Measurements from ENCODE around the gene NBPF3. TPM values are rescaled to one million over a fixed set of nuclear protein-coding genes. Genes with fewer than 3 reads are reported as not detected.
"Not testable (repeated sequence)": the region's sequence is repeated elsewhere in the genome, so short reads cannot be mapped to it uniquely, and the experiment has no call there.

Gene NBPF3
- total and polyA plus RNA-seq, 2 experiments from 2014 or later, result 2.7 to 18.1 TPM

DNA sequence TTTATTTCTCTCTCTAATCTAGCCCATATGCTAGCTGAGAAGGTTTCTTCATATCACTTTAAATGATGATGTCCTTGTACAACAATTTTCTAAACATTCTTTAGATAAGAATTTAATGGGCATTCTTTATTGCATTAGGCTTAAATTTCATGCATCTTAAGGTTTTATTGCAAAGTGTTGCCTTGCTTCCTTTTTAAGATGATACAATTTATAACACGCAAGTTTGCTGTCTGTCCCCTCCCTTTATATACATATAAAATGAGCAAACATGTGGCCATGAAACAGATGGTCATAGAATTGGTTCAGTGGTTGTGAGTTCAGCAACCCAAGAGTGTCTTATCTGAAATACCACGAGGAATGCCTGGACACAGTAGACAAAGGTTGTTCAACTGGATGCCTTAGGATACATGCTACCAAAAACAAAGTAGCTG, 12.1 kb downstream of the NBPF3 start:
- Histone ChIP-seq H3K9me2 (ENCODE audit: insufficient read depth) (no peaks in the 10 kb centered on the region), H3K27ac (ENCODE audit: low read depth) (no peak overlapping the region), H4K20me1 (replicated peaks; ENCODE audit: insufficient read depth) (no peaks in the 10 kb centered on the region), H3K4me2 (no peak overlapping the region), H3K4me3 (no peak overlapping the region), H3F3A (replicated peaks; ENCODE audit: low read depth) (no peaks in the 10 kb centered on the region), H3K4me1 (ENCODE audit: insufficient read depth) (no peaks in the 10 kb centered on the region), H3K79me2 (replicated peaks; ENCODE audit: insufficient read depth) (no peaks in the 10 kb centered on the region), H3K36me3 (ENCODE audit: insufficient read depth) (no peaks in the 10 kb centered on the region), H3K27me3 (ENCODE audit: insufficient read depth) (no peaks in the 10 kb centered on the region), H2AFZ (no peak overlapping the region)
- no peak overlapping the region for H3K4me3 Mint-ChIP-seq
- DNase-seq (ENCODE audit: low spot score), result no peak
- no peak for ATAC-seq
- no peak for TF ChIP-seq STAT1 (IDR thresholded peaks at IDR 0.05; ENCODE audit: unreplicated experiment)
- TF ChIP-seq, protein P1, sequence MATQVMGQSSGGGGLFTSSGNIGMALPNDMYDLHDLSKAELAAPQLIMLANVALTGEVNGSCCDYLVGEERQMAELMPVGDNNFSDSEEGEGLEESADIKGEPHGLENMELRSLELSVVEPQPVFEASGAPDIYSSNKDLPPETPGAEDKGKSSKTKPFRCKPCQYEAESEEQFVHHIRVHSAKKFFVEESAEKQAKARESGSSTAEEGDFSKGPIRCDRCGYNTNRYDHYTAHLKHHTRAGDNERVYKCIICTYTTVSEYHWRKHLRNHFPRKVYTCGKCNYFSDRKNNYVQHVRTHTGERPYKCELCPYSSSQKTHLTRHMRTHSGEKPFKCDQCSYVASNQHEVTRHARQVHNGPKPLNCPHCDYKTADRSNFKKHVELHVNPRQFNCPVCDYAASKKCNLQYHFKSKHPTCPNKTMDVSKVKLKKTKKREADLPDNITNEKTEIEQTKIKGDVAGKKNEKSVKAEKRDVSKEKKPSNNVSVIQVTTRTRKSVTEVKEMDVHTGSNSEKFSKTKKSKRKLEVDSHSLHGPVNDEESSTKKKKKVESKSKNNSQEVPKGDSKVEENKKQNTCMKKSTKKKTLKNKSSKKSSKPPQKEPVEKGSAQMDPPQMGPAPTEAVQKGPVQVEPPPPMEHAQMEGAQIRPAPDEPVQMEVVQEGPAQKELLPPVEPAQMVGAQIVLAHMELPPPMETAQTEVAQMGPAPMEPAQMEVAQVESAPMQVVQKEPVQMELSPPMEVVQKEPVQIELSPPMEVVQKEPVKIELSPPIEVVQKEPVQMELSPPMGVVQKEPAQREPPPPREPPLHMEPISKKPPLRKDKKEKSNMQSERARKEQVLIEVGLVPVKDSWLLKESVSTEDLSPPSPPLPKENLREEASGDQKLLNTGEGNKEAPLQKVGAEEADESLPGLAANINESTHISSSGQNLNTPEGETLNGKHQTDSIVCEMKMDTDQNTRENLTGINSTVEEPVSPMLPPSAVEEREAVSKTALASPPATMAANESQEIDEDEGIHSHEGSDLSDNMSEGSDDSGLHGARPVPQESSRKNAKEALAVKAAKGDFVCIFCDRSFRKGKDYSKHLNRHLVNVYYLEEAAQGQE (IDR thresholded peaks at IDR 0.05; ENCODE audit: unreplicated experiment), result no peak
- TF ChIP-seq, protein P2, sequence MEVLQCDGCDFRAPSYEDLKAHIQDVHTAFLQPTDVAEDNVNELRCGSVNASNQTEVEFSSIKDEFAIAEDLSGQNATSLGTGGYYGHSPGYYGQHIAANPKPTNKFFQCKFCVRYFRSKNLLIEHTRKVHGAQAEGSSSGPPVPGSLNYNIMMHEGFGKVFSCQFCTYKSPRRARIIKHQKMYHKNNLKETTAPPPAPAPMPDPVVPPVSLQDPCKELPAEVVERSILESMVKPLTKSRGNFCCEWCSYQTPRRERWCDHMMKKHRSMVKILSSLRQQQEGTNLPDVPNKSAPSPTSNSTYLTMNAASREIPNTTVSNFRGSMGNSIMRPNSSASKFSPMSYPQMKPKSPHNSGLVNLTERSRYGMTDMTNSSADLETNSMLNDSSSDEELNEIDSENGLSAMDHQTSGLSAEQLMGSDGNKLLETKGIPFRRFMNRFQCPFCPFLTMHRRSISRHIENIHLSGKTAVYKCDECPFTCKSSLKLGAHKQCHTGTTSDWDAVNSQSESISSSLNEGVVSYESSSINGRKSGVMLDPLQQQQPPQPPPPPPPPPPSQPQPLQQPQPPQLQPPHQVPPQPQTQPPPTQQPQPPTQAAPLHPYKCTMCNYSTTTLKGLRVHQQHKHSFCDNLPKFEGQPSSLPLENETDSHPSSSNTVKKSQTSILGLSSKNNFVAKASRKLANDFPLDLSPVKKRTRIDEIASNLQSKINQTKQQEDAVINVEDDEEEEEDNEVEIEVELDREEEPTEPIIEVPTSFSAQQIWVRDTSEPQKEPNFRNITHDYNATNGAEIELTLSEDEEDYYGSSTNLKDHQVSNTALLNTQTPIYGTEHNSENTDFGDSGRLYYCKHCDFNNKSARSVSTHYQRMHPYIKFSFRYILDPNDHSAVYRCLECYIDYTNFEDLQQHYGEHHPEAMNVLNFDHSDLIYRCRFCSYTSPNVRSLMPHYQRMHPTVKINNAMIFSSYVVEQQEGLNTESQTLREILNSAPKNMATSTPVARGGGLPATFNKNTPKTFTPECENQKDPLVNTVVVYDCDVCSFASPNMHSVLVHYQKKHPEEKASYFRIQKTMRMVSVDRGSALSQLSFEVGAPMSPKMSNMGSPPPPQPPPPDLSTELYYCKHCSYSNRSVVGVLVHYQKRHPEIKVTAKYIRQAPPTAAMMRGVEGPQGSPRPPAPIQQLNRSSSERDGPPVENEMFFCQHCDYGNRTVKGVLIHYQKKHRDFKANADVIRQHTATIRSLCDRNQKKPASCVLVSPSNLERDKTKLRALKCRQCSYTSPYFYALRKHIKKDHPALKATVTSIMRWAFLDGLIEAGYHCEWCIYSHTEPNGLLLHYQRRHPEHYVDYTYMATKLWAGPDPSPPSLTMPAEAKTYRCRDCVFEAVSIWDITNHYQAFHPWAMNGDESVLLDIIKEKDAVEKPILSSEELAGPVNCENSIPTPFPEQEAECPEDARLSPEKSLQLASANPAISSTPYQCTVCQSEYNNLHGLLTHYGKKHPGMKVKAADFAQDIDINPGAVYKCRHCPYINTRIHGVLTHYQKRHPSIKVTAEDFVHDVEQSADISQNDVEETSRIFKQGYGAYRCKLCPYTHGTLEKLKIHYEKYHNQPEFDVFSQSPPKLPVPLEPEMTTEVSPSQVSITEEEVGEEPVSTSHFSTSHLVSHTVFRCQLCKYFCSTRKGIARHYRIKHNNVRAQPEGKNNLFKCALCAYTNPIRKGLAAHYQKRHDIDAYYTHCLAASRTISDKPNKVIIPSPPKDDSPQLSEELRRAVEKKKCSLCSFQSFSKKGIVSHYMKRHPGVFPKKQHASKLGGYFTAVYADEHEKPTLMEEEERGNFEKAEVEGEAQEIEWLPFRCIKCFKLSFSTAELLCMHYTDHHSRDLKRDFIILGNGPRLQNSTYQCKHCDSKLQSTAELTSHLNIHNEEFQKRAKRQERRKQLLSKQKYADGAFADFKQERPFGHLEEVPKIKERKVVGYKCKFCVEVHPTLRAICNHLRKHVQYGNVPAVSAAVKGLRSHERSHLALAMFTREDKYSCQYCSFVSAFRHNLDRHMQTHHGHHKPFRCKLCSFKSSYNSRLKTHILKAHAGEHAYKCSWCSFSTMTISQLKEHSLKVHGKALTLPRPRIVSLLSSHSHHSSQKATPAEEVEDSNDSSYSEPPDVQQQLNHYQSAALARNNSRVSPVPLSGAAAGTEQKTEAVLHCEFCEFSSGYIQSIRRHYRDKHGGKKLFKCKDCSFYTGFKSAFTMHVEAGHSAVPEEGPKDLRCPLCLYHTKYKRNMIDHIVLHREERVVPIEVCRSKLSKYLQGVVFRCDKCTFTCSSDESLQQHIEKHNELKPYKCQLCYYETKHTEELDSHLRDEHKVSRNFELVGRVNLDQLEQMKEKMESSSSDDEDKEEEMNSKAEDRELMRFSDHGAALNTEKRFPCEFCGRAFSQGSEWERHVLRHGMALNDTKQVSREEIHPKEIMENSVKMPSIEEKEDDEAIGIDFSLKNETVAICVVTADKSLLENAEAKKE (CRISPR knock-in tag; IDR thresholded peaks at IDR 0.05), result no peak
- TF ChIP-seq ZNF331 (CRISPR knock-in tag; IDR thresholded peaks at IDR 0.05; ENCODE audit: low read depth), result no peak
- H3K36me3 Mint-ChIP-seq (ENCODE audit: low read depth), result no peaks in the 10 kb centered on the region; the same call in 2 of the 3 replicates
- no peaks in the 10 kb centered on the region for H3K4me1 Mint-ChIP-seq
- no peak overlapping the region for H3K27ac Mint-ChIP-seq
- H3K9me3 Mint-ChIP-seq, result no peaks in the 10 kb centered on the region
- H3K27me3 Mint-ChIP-seq (ENCODE audit: insufficient read depth, low read depth, poor library complexity), result no peaks in the 10 kb centered on the region

GRCh38 chr1:21453964-21454614, 14.2 kb downstream of the NBPF3 start:
- not testable (repeated sequence) for H3K4me1 Mint-ChIP-seq; H3K9me3 Mint-ChIP-seq; H3K27me3 ChIP-seq (ENCODE audit: insufficient read depth); H3K79me2 ChIP-seq (replicated peaks; ENCODE audit: insufficient read depth); H3K9me2 ChIP-seq (ENCODE audit: insufficient read depth); H3K36me3 Mint-ChIP-seq (ENCODE audit: low read depth); H3K36me3 ChIP-seq (ENCODE audit: insufficient read depth); H3K4me2 ChIP-seq; H3K4me1 ChIP-seq (ENCODE audit: insufficient read depth); ATAC-seq; H2AFZ ChIP-seq; H3K27ac Mint-ChIP-seq; DNase-seq (ENCODE audit: low spot score); H3K27me3 Mint-ChIP-seq (ENCODE audit: insufficient read depth, low read depth, poor library complexity); H3K4me3 Mint-ChIP-seq; H3F3A ChIP-seq (replicated peaks; ENCODE audit: low read depth); H3K4me3 ChIP-seq; H3K27ac ChIP-seq (ENCODE audit: low read depth); H4K20me1 ChIP-seq (replicated peaks; ENCODE audit: insufficient read depth)

- not testable (repeated sequence) for H2AFZ ChIP-seq; H3K27ac Mint-ChIP-seq; H3K36me3 Mint-ChIP-seq (ENCODE audit: low read depth); H3K36me3 ChIP-seq (ENCODE audit: insufficient read depth); H3K27me3 ChIP-seq (ENCODE audit: insufficient read depth); H3K9me2 ChIP-seq (ENCODE audit: insufficient read depth); H3K27ac ChIP-seq (ENCODE audit: low read depth); H4K20me1 ChIP-seq (replicated peaks; ENCODE audit: insufficient read depth); ATAC-seq; H3K4me1 ChIP-seq (ENCODE audit: insufficient read depth); H3K4me2 ChIP-seq; H3K9me3 Mint-ChIP-seq; H3F3A ChIP-seq (replicated peaks; ENCODE audit: low read depth); DNase-seq (ENCODE audit: low spot score); H3K4me3 Mint-ChIP-seq; H3K4me3 ChIP-seq; H3K4me1 Mint-ChIP-seq; H3K79me2 ChIP-seq (replicated peaks; ENCODE audit: insufficient read depth); H3K27me3 Mint-ChIP-seq (ENCODE audit: insufficient read depth, low read depth, poor library complexity)
Measured at GRCh38 chr1:21454904-21455303, 15.0 kb downstream of the NBPF3 start.
